GM19395 (cell line): Measurements from ENCODE around the gene APBA2.

Experiments
- ATAC-seq: cut with Tn5 transposase; IDR thresholded peaks from one replicate; pipeline ENCODE4 v1.9.1; 2021; ENCODE audit warnings: mild to moderate bottlenecking, moderate library complexity; ENCODE audit not compliant: unreplicated experiment

Gene APBA2

GRCh38 chr15:29113336-29114220, 227.8 kb downstream of the APBA2 start:
- no peak for ATAC-seq

DNA sequence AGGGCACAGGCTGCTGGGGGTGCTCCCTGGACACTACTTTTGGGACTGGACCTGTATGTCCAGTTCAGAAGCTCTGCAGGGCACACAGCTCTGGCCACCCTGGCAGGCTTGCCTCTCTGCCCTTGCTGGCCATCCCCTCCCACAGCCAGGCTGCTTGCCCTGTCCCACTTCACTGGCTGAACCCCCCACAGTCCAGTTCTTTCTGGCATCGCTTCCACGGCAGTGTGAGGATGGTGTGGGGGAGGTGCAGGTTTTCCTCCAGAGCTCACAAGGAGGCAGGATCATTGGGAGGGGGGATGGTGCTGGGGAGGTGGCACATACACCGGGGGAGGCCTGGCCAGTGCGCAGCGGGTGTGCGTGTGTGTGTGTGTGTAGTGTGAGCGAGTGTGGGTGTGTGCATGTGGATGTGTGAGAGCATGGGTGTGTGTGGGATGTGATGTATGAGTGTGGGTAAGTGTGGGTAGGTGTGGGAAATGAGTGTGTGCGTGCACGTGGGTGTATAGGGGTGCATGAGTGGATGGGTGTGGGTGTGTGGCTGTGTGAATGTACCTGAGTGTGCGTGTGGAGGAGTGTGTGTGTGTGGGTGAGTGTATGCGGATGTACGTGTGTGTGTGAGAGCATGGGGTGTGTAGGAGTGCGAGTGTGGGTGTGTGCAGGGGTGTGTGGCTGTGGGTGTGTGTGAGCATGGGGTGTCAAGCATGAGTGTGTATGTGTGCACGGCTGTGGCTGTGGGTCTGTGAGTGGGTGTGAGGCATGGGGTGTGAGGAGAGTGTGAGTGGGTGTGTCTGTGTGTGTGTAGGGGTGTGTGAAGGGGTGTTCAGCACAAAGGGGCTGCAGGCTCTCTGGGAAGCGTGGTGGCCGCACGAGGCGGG, 228.7 kb downstream of the APBA2 start:
- ATAC-seq = no peak

DNA sequence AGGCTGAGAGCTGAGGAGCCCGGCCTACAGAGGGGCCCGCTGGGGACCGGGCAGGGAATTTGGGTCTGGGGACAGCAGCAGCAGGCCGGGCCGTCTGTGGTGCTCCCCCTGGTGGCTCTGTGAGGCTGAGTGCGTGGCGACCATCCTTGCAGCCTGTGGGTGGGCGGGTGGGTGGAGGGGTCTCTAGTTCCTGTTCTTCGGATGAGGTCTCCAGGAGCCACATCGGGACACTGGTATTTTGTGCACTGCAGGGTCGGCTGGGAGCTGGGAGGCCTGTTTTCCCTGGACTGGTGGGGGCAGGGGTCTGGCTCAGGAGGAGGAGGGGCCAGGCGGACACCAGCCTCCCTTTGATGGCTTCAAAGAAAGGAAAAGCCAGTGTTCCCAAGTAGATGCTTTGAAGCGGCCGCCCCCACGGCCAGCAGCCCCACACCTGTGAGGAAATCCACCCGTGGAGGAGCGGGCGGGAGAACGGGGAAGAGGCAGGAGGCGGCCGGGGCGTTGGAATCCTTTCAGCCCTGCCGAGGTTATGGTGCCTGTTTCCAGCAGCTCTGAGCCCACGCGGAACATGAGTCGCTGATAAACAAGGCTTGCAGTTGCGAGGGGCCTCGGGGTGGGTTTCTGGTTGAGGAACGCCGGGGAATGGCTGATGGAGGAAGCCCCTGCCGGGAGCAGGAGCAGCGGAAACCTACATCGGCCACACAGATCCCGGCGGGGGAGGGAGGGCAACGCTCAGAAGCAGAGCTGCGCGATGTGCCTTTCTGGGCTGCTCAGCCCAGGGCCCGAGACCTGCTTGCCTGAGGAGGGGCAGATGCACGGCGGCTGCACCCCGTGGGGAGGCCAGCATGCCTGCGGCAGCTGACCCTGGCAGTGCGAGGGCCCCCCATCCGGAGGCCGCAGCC, 229.6 kb downstream of the APBA2 start:
- ATAC-seq = no peak

GRCh38 chr15:29116970-29117700, 231.4 kb downstream of the APBA2 start:
- ATAC-seq = no peak

DNA sequence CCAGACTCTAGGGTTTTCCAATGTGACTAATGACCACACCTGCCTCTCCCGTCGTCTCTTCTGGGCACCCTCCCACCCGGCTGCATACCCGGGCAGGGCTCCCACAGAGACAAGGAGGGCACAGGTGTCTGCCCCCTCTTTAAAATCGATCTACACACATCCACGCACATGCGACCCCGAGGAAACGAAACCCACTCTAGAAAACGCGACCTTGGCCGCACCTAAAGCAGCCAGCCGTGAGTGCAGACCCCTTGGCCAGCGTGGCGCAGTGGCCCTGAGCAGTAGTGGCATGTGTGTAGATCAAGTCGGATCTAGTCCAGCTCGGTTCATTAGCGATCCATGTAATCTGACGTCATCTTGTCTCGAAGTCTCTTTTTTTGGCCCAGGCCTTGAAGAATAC, 232.0 kb downstream of the APBA2 start:
- no peak for ATAC-seq

GRCh38 chr15:29119847-29120246, 234.1 kb downstream of the APBA2 start:
- ATAC-seq = no peak

DNA sequence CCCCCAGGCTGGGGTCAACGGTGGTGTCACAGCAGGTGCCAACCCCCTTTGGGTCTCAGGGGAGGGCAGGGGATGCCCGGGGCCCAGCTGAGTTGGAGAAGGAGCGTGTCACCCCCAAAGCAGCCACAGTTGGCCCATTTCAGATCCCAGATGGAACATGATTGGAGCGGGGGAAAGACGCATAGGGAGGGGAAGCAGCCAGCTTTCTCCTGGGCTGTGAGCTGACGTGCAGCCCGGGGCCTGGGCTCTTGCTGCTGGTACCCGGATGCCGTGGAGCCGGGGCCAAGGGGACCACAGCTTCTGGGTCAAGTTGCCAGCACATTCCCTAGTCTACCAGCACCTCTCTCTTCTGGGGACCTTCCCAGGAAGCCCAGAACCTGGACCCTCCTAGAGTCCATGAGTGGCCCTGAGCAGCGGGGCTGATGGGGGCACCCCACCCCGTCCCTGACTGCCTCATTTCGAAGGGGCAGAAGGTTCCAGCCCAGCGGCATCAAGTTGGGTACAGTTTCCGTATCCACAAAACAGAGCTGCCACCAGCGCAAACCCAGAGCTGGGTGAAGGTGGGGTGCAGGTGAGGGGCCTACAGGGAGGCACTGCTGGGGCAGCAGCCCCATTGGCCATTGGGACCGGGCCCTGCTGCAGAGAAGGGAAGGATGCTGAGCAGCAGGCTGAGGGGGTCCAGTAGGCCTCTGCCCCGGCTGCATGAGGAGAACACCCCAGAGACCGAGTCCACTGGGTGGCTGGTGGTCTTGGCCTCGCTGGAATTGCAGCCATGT, 235.0 kb downstream of the APBA2 start:
- ATAC-seq = no peak

DNA sequence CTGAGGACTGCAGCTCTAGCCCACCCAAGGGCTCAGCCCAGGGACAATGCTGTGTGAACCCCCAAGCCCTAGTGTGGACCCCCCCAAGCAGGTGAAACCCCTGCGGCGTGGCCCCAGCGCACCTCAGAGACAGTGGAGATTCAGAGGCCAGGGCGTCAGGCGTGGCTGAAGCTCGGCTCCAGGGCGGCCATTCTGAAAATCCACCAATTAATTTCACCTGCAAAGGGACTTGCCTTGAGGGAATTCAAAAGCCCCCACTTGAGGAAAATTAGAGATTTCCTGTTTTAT, 235.5 kb downstream of the APBA2 start:
- no peak for ATAC-seq

DNA sequence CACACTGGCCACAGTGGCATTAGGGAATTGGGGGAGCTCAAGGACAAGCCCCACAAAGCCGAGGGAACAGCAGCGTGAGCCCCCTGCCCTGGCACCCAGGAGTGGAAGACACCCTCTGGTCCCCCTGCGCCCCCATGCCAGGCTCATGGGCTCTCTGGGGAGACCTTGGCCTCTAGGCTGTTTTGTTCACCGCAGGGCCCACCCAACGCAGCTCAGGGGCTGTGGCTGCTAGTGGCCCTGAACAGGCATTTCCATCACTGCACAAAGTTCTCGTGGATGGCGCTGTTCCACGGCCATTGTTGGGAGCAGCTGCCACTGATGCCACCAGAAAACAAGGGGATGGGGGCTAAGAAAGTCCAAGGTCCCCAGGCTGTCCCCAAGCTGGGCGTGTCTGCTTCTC, 236.1 kb downstream of the APBA2 start:
- ATAC-seq = no peak

GRCh38 chr15:29122506-29122905, 236.7 kb downstream of the APBA2 start:
- ATAC-seq = no peak

GRCh38 chr15:29123171-29123570, 237.4 kb downstream of the APBA2 start:
- ATAC-seq = no peak

- no peak for ATAC-seq
Observed at GRCh38 chr15:29123991-29124390, 238.2 kb downstream of the APBA2 start.

DNA sequence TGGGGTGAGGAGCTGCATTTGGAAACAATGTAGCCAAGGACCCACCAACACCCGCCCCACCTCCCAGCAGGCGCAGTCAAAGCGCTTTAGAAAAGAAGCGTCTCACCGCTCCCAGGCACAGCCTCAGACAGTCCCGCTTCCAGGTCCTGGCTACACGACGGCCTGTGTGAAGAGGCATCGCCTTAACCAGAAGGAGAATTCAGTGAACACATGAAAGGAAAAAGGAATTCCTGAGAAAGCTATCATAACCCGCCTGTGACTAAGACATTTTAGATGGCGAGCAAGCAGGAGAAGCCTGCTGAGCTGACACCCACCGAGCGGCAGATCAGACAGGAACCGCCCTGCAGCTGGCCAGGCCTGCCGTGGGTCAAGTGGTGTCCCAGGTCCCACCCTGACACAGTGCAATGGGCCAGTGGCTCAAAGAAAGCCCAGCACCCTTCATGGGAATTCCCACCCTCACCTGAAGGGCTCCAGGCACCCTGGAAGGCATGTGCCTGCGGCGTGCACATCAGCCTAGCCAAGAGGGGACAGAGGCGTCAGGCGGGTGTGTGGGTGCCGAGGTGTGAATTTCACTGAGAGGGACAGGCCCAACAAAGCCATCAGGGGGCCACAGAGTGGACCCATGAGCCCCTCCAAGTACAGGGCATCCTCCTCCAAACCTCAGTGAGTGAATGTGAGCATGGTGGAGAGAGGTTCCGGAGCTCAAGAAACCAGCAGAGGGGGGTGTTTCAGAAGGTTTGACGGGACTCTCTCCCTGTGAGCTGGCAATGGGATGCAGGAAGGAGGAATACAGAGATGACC, 239.0 kb downstream of the APBA2 start:
- ATAC-seq = no peak

- no peak for ATAC-seq
Observed at GRCh38 chr15:29125382-29126207, 239.8 kb downstream of the APBA2 start.

DNA sequence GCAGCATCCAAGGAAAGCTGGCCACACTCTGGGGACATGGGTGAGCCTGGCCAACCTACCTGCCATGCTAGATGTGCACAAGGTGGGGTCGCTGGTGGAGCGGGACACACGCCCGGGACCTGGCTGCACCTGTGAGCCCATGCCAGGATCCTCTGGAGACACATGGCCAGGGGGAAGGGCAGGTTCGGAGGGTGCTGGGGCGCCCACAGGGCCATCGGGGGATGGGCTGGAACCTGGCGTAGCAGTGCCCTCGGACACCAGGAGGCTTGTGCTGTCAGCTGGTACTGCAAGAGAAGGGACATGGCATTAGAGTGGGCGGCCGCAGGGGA, 240.4 kb downstream of the APBA2 start:
- ATAC-seq = no peak

DNA sequence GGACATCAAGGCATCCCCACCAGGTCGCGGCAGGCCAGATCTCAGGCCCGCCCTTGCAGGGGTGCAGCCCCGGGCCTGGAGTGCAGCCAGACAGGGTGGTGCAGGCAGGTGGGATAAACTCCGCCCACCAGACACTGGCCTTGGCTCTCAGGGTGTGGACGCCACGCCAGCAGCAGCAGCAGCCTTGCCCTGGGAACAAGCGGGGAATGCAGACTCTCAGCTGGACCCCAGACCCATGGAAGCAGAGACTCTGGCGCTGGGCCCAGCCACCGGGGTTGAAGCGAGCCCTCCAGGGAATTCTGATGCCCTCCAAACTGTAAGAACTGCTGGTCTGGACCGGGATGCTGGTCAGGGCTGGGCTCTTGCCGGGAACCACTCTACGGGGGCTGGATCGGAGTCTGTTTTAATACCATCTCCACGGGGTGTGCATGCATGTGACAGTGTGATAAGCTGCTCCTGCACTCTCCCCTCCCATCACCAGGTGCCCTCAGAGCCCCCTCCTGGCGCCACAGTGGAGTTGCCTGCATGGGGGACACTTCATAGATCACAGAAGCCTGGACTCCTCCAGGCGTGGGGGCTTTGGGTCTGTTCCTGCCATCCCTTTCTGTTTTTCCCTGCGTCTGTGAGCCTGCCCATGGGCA, 241.2 kb downstream of the APBA2 start:
- ATAC-seq = no peak

GRCh38 chr15:29127506-29128430, 242.0 kb downstream of the APBA2 start:
- ATAC-seq = no peak
